ENCODE data around the gene SEC14L5.
"Not testable (repeated sequence)": the region's sequence is repeated elsewhere in the genome, so short reads cannot be mapped to it uniquely, and the experiment has no call there.

- not testable (repeated sequence) for TF ChIP-seq CTCF (IDR thresholded peaks at IDR 0.05; ENCODE audit: low read length); EZH2 (IDR thresholded peaks at IDR 0.05; ENCODE audit: borderline replicate concordance, low read length)
These were observed 28.5 kb upstream of the SEC14L5 start for GRCh38 chr16:4929619-4930018.
